ENCODE data around the gene UTP14C. TPM values are rescaled to one million over a fixed set of nuclear protein-coding genes. Genes with fewer than 3 reads are reported as not detected.

Gene UTP14C
- total RNA-seq, 1 experiment from 2014 or later, result 9.0 TPM

DNA sequence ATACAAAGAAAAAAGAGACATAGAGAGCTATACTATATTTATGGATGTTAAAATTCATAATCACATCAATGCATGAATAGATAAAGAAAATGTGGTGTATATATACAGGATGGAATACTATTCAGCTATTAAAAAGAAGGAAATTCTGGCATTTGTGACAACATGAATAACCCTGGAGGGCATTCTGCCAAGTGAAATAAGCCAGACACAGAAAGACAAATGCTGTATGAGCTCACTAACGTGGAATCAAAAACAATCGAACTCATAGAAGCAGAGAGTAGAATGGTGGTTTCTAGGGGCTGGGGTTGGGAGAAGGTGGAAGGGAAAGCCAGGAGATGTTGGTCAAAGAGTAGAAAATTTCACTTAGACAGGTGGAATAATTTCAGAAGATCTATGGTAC, 24.0 kb downstream of the UTP14C start:
- no peak overlapping the region for H3K27ac ChIP-seq (ENCODE audit: low read depth, low read length)
- DNase-seq (ENCODE audit: low read depth, low spot score) (no peak), ATAC-seq (no peak)
- H4K20me1 ChIP-seq (ENCODE audit: insufficient read depth), result no peaks in the 10 kb centered on the region
- H3K36me3 ChIP-seq (ENCODE audit: control insufficient read depth in 1 of 2, insufficient read depth in 2 of 2, low read length in 2 of 2), result no peaks in the 10 kb centered on the region
- H3K9ac ChIP-seq (ENCODE audit: low read length), result no peak overlapping the region
- no peaks in the 10 kb centered on the region for H3K79me2 ChIP-seq (ENCODE audit: insufficient read depth, low read length)
- POLR2A ChIA-PET, result no interaction called here
- CTCF ChIA-PET, result no interaction called here
- TF ChIP-seq ELF1 (IDR thresholded peaks at IDR 0.05; ENCODE audit: borderline replicate concordance, low read depth) (no peak), CEBPB (IDR thresholded peaks at IDR 0.05; ENCODE audit: low read depth) (no peak)
- no TSS peak for BruUV-seq (replicated peaks)
- H3K4me3 ChIP-seq (replicated peaks in 1 of 2; ENCODE audit: low read depth in 1 of 2, low read length in 2 of 2), result no peak overlapping the region
- H3K27me3 ChIP-seq (ENCODE audit: insufficient read depth, low read length), result no peaks in the 10 kb centered on the region
- H3K9me3 ChIP-seq (ENCODE audit: control insufficient read depth in 1 of 2, insufficient read depth in 1 of 2, low read depth in 1 of 2, low read length in 2 of 2), result no peaks in the 10 kb centered on the region
- no peaks in the 10 kb centered on the region for H3K9me2 ChIP-seq (ENCODE audit: insufficient read depth)
- no peak overlapping the region for H2AFZ ChIP-seq (ENCODE audit: low read depth, low read length, poor library complexity, severe bottlenecking)
- no peaks in the 10 kb centered on the region for H3K4me1 ChIP-seq (ENCODE audit: control insufficient read depth in 1 of 2, insufficient read depth in 2 of 2, low read length in 2 of 2)
- no peak overlapping the region for H3K4me2 ChIP-seq (ENCODE audit: low read length)
- intact Hi-C loops (cut with micrococcal nuclease), result no loop called here
- RAD21 ChIA-PET (ENCODE audit: low non-redundant PET in 1 of 2, low total read pairs in 2 of 2, uncharacterized antibody in 2 of 2, unreplicated experiment in 2 of 2), result no interaction called here

- no TSS peak for BruUV-seq (replicated peaks)
- POLR2A ChIA-PET, result no interaction called here
- H3K9ac ChIP-seq (ENCODE audit: low read length), result no peak overlapping the region
These were observed 26.9 kb downstream of the UTP14C start for GRCh38 chr13:52051400-52051799.

More at GRCh38 chr13:52051400-52051799, 26.9 kb downstream of the UTP14C start:
- no peak for TF ChIP-seq SP1 (IDR thresholded peaks at IDR 0.05; ENCODE audit: low read depth)
- TF ChIP-seq EGR1 (IDR thresholded peaks at IDR 0.05; ENCODE audit: low read depth), result no peak
- TF ChIP-seq EZH2 (IDR thresholded peaks at IDR 0.05), result no peak
- TF ChIP-seq, protein P1, sequence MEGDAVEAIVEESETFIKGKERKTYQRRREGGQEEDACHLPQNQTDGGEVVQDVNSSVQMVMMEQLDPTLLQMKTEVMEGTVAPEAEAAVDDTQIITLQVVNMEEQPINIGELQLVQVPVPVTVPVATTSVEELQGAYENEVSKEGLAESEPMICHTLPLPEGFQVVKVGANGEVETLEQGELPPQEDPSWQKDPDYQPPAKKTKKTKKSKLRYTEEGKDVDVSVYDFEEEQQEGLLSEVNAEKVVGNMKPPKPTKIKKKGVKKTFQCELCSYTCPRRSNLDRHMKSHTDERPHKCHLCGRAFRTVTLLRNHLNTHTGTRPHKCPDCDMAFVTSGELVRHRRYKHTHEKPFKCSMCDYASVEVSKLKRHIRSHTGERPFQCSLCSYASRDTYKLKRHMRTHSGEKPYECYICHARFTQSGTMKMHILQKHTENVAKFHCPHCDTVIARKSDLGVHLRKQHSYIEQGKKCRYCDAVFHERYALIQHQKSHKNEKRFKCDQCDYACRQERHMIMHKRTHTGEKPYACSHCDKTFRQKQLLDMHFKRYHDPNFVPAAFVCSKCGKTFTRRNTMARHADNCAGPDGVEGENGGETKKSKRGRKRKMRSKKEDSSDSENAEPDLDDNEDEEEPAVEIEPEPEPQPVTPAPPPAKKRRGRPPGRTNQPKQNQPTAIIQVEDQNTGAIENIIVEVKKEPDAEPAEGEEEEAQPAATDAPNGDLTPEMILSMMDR (IDR thresholded peaks at IDR 0.05 in 2 of 3, conservative IDR thresholded peaks at IDR 0.05 in 1 of 3; ENCODE audit: borderline replicate concordance in 1 of 3, insufficient read depth in 1 of 3, low read depth in 2 of 3, low read length in 2 of 3), result no peak
- TF ChIP-seq POLR2A (IDR thresholded peaks at IDR 0.05; ENCODE audit: borderline replicate concordance, extremely low read depth, insufficient read depth, insufficient read length), result no peak
- TF ChIP-seq SRF (IDR thresholded peaks at IDR 0.05; ENCODE audit: low read depth), result no peak
- TF ChIP-seq CBX3 (IDR thresholded peaks at IDR 0.05; ENCODE audit: low read depth), result no peak
- TF ChIP-seq, protein P2, sequence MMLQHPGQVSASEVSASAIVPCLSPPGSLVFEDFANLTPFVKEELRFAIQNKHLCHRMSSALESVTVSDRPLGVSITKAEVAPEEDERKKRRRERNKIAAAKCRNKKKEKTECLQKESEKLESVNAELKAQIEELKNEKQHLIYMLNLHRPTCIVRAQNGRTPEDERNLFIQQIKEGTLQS (IDR thresholded peaks at IDR 0.05), result no peak
- no peak for TF ChIP-seq CEBPB (IDR thresholded peaks at IDR 0.05; ENCODE audit: low read depth)
- no peak for TF ChIP-seq MAX (IDR thresholded peaks at IDR 0.05)
- TF ChIP-seq FOSL1 (IDR thresholded peaks at IDR 0.05; ENCODE audit: low read depth), result no peak
- no peak for TF ChIP-seq ZBTB33 (IDR thresholded peaks at IDR 0.05; ENCODE audit: extremely low read depth, insufficient replicate concordance, low read length)
- TF ChIP-seq YY1 (IDR thresholded peaks at IDR 0.05; ENCODE audit: extremely low read depth, insufficient replicate concordance, low read depth, low read length), result no peak
- no peak for TF ChIP-seq SIN3A (IDR thresholded peaks at IDR 0.05; ENCODE audit: low read depth)
- TF ChIP-seq ZFX (IDR thresholded peaks at IDR 0.05), result no peak
- no peak for TF ChIP-seq JUND (IDR thresholded peaks at IDR 0.05)
- no peaks in the 10 kb centered on the region for H3K9me3 ChIP-seq (ENCODE audit: control insufficient read depth in 1 of 2, insufficient read depth in 1 of 2, low read depth in 1 of 2, low read length in 2 of 2)
- no peak overlapping the region for H3K4me3 ChIP-seq (replicated peaks in 1 of 2; ENCODE audit: low read depth in 1 of 2, low read length in 2 of 2)
- H3K79me2 ChIP-seq (ENCODE audit: insufficient read depth, low read length), result no peaks in the 10 kb centered on the region
- RAD21 ChIA-PET (ENCODE audit: low non-redundant PET in 1 of 2, low total read pairs in 2 of 2, uncharacterized antibody in 2 of 2, unreplicated experiment in 2 of 2), result no interaction called here
- CTCF ChIA-PET, result no interaction called here
- intact Hi-C loops (cut with micrococcal nuclease), result no loop called here
- H3K9me2 ChIP-seq (ENCODE audit: insufficient read depth), result no peaks in the 10 kb centered on the region
- H3K4me1 ChIP-seq (ENCODE audit: control insufficient read depth in 1 of 2, insufficient read depth in 2 of 2, low read length in 2 of 2), result no peaks in the 10 kb centered on the region
- H2AFZ ChIP-seq (ENCODE audit: low read depth, low read length, poor library complexity, severe bottlenecking), result no peak overlapping the region
- H3K36me3 ChIP-seq (ENCODE audit: control insufficient read depth in 1 of 2, insufficient read depth in 2 of 2, low read length in 2 of 2), result no peaks in the 10 kb centered on the region
- H3K4me2 ChIP-seq (ENCODE audit: low read length), result no peak overlapping the region
- H3K27ac ChIP-seq (ENCODE audit: low read depth, low read length), result no peak overlapping the region
- H3K27me3 ChIP-seq (ENCODE audit: insufficient read depth, low read length), result no peaks in the 10 kb centered on the region
- no peak for DNase-seq (ENCODE audit: low read depth, low spot score)
- no peak for ATAC-seq
- no peaks in the 10 kb centered on the region for H4K20me1 ChIP-seq (ENCODE audit: insufficient read depth)

Measured in HCT116 (cell line).